Activated CD8-positive, alpha-beta memory T cell treated with anti-CD3 and anti-CD28 coated beads, Interleukin-2, amount 10 ng/mL, durations not matched to agents 7 days and 5 days (primary cell): ENCODE measurements around the gene ALDOC. TPM values are rescaled to one million over a fixed set of nuclear protein-coding genes. Genes with fewer than 3 reads are reported as not detected.
"Not testable (repeated sequence)": the region's sequence is repeated elsewhere in the genome, so short reads cannot be mapped to it uniquely, and the experiment has no call there.

Experiments
- ATAC-seq: fragments of 150-1000 bp; cut with Tn5 transposase; one replicate; pipeline ENCODE4 v1.10.0; 2021; ENCODE audit warnings: moderate library complexity
- CTCF ChIA-PET: fragments of 350-600 bp; sonication (Branson Sonifier 250); formaldehyde crosslinking; loops from one replicate; lab custom pipeline; 2021; ENCODE audit warnings: antibody characterized with exemption; lab: Charles Lee
- DNase-seq: peaks from one replicate; pipeline ENCODE4 v3.0.0-alpha.2; 2020
- H3K27ac Mint-ChIP-seq: one replicate; pipeline ENCODE4 v1.8.0; 2021; ENCODE audit warnings: mild to moderate bottlenecking, mixed read lengths
- H3K27me3 Mint-ChIP-seq: one replicate; pipeline ENCODE4 v1.8.0; 2021; ENCODE audit warnings: mixed read lengths
- H3K36me3 Mint-ChIP-seq: one replicate; pipeline ENCODE4 v1.8.0; 2021; ENCODE audit warnings: mild to moderate bottlenecking, mixed read lengths
- H3K4me1 Mint-ChIP-seq: one replicate; pipeline ENCODE4 v1.8.0; 2021; ENCODE audit warnings: mixed read lengths
- H3K4me3 Mint-ChIP-seq: one replicate; pipeline ENCODE4 v1.8.0; 2021; ENCODE audit warnings: mild to moderate bottlenecking, moderate library complexity, mixed read lengths
- H3K9me3 Mint-ChIP-seq: one replicate; pipeline ENCODE4 v1.8.0; 2022; ENCODE audit warnings: low read depth, mixed read lengths
- total RNA-seq, 2 experiments: library from RNA; stranded (reverse); gene quantifications; one replicate each; pipeline ENCODE4 v1.2.3, GENCODE V29; 2021

ALDOC gene
- total RNA-seq, 2 experiments from 2014 or later: 36.9 to 52.0 TPM

- CTCF ChIA-PET: interaction anchor here (0.9 to 5.4 kb wide), 6 partner anchors 21 to 67 kb away, joined by 3 to 28 read pairs (median 4); no protein-coding TSS in a partner anchor
- Mint-ChIP-seq H3K36me3 (peaks cover 49% of the 10 kb centered on the region), H3K9me3 (no peaks in the 10 kb centered on the region), H3K4me1 (peaks cover 54% of the 10 kb centered on the region), H3K27me3 (no peaks in the 10 kb centered on the region), H3K27ac (peak overlapping the region; percentile 83), H3K4me3 (no peak overlapping the region)
- ATAC-seq: no peak
- DNase-seq: no peak
Observed at GRCh38 chr17:28577466-28577824, 750 bp upstream of the ALDOC start.

- peak overlapping the region; percentile 81 for H3K4me3 Mint-ChIP-seq
- H3K4me1 Mint-ChIP-seq: peaks cover 63% of the 10 kb centered on the region
- H3K27me3 Mint-ChIP-seq, DNase-seq, H3K9me3 Mint-ChIP-seq, ATAC-seq: not testable (repeated sequence)
- H3K27ac Mint-ChIP-seq: peak overlapping the region; percentile 80
- H3K36me3 Mint-ChIP-seq: peaks cover 49% of the 10 kb centered on the region
- CTCF ChIA-PET: interaction anchor here (1.3 to 5.4 kb wide), 4 partner anchors 27 to 68 kb away, joined by 4 to 28 read pairs (median 8); no protein-coding TSS in a partner anchor
Observed at GRCh38 chr17:28576016-28576415, 679 bp downstream of the ALDOC start.

GRCh38 chr17:28575126-28575795, 1.4 kb downstream of the ALDOC start:
- Mint-ChIP-seq H3K36me3 (peaks cover 45% of the 10 kb centered on the region), H3K4me3 (no peak overlapping the region), H3K4me1 (peaks cover 59% of the 10 kb centered on the region)

GRCh38 chr17:28574526-28574925, 2.2 kb downstream of the ALDOC start:
- H3K4me1 Mint-ChIP-seq: peaks cover 59% of the 10 kb centered on the region

More at GRCh38 chr17:28575126-28575795, 1.4 kb downstream of the ALDOC start:
- DNase-seq: no peak
- ATAC-seq: no peak
- Mint-ChIP-seq H3K27me3 (no peaks in the 10 kb centered on the region), H3K9me3 (no peaks in the 10 kb centered on the region), H3K27ac (no peak overlapping the region)
- CTCF ChIA-PET: interaction anchor here (0.6 to 5.4 kb wide), 6 partner anchors 9 to 139 kb away, joined by 3 to 28 read pairs (median 4); no protein-coding TSS in a partner anchor

GRCh38 chr17:28573966-28574480, 2.7 kb downstream of the ALDOC start:
- Mint-ChIP-seq H3K27ac (no peak overlapping the region), H3K4me3 (no peak overlapping the region), H3K27me3 (no peaks in the 10 kb centered on the region), H3K4me1 (peaks cover 56% of the 10 kb centered on the region), H3K9me3 (no peaks in the 10 kb centered on the region), H3K36me3 (peaks cover 39% of the 10 kb centered on the region)
- CTCF ChIA-PET: no interaction called here
- no peak for DNase-seq
- ATAC-seq: no peak

More at GRCh38 chr17:28574526-28574925, 2.2 kb downstream of the ALDOC start:
- no peak for DNase-seq
- ATAC-seq: no peak
- CTCF ChIA-PET: interaction anchor here (0.6 to 5.4 kb wide), 4 partner anchors 10 to 139 kb away, joined by 3 to 28 read pairs (median 3); no protein-coding TSS in a partner anchor
- no peaks in the 10 kb centered on the region for H3K9me3 Mint-ChIP-seq
- no peak overlapping the region for H3K27ac Mint-ChIP-seq
- peaks cover 42% of the 10 kb centered on the region for H3K36me3 Mint-ChIP-seq
- no peak overlapping the region for H3K4me3 Mint-ChIP-seq
- no peaks in the 10 kb centered on the region for H3K27me3 Mint-ChIP-seq

GRCh38 chr17:28573521-28573920, 3.2 kb downstream of the ALDOC start:
- CTCF ChIA-PET: no interaction called here
- ATAC-seq (no peak), DNase-seq (no peak)
- Mint-ChIP-seq H3K4me1 (peaks cover 53% of the 10 kb centered on the region), H3K27ac (no peak overlapping the region), H3K4me3 (no peak overlapping the region), H3K36me3 (peaks cover 36% of the 10 kb centered on the region), H3K27me3 (no peaks in the 10 kb centered on the region), H3K9me3 (no peaks in the 10 kb centered on the region)

- no peaks in the 10 kb centered on the region for H3K9me3 Mint-ChIP-seq
- peaks cover 51% of the 10 kb centered on the region for H3K4me1 Mint-ChIP-seq
- CTCF ChIA-PET: no interaction called here
- H3K36me3 Mint-ChIP-seq: peaks cover 35% of the 10 kb centered on the region
- ATAC-seq (no peak), DNase-seq (no peak)
- no peaks in the 10 kb centered on the region for H3K27me3 Mint-ChIP-seq
- no peak overlapping the region for H3K27ac Mint-ChIP-seq
- no peak overlapping the region for H3K4me3 Mint-ChIP-seq
Observed at GRCh38 chr17:28573040-28573380, 3.7 kb downstream of the ALDOC start.

- H3K27me3 Mint-ChIP-seq: no peaks in the 10 kb centered on the region
- H3K4me1 Mint-ChIP-seq: peaks cover 51% of the 10 kb centered on the region
- CTCF ChIA-PET: interaction anchor here (0.8 to 3.6 kb wide), 6 partner anchors 19 to 89 kb away, joined by 3 to 22 read pairs (median 6); partner anchors contain the start of genes BLTP2 and SDF2
- H3K36me3 Mint-ChIP-seq: peaks cover 34% of the 10 kb centered on the region
- peak overlapping the region; percentile 86 for H3K4me3 Mint-ChIP-seq
- no peaks in the 10 kb centered on the region for H3K9me3 Mint-ChIP-seq
- ATAC-seq: no peak
- DNase-seq: no peak
- no peak overlapping the region for H3K27ac Mint-ChIP-seq
Observed at GRCh38 chr17:28572259-28573039, 4.2 kb downstream of the ALDOC start.

GRCh38 chr17:28571361-28572122, 5.2 kb downstream of the ALDOC start, which contains the start of gene PIGS:
TSS of gene PIGS (minus strand) at chr17:28571524. CDS start at chr17:28571496, 28 bp downstream.
- Mint-ChIP-seq H3K4me3 (peak within 1 kb of the TSS; percentile 86), H3K36me3 (peaks cover 35% of the 10 kb centered on the region), H3K4me1 (peaks cover 51% of the 10 kb centered on the region), H3K27me3 (no peaks in the 10 kb centered on the region), H3K27ac (peak within 1 kb of the TSS; percentile 94), H3K9me3 (no peaks in the 10 kb centered on the region)
- ATAC-seq (peak; percentile 98), DNase-seq (peak; percentile 96)
- CTCF ChIA-PET: interaction anchor here (0.8 to 3.6 kb wide), 10 partner anchors 14 to 155 kb away, joined by 3 to 22 read pairs (median 4); partner anchors contain the start of genes BLTP2, SDF2 and TLCD1

- Mint-ChIP-seq H3K4me3 (peak overlapping the region; percentile 86), H3K4me1 (peaks cover 46% of the 10 kb centered on the region), H3K9me3 (no peaks in the 10 kb centered on the region), H3K36me3 (peaks cover 32% of the 10 kb centered on the region), H3K27me3 (no peaks in the 10 kb centered on the region), H3K27ac (peak overlapping the region; percentile 94)
- ATAC-seq (peak; percentile 55), DNase-seq (peak; percentile 70)
- CTCF ChIA-PET: interaction anchor here (1.0 to 3.6 kb wide), 8 partner anchors 9 to 156 kb away, joined by 3 to 22 read pairs (median 6); partner anchors contain the start of genes BLTP2 and TLCD1
Observed at GRCh38 chr17:28570716-28571360, 5.9 kb downstream of the ALDOC start.

GRCh38 chr17:28569446-28569845, 7.2 kb downstream of the ALDOC start:
- peak overlapping the region; percentile 86 for H3K4me3 Mint-ChIP-seq
- H3K9me3 Mint-ChIP-seq: no peaks in the 10 kb centered on the region
- H3K27ac Mint-ChIP-seq: peak overlapping the region; percentile 34
- H3K27me3 Mint-ChIP-seq: no peaks in the 10 kb centered on the region
- ATAC-seq: no peak
- no peak for DNase-seq
- CTCF ChIA-PET: interaction anchor here (0.7 to 3.6 kb wide), 6 partner anchors 8 to 212 kb away, joined by 3 to 22 read pairs (median 4); partner anchors contain the start of gene POLDIP2
- H3K36me3 Mint-ChIP-seq: peaks cover 29% of the 10 kb centered on the region
- H3K4me1 Mint-ChIP-seq: peaks cover 41% of the 10 kb centered on the region

- Mint-ChIP-seq H3K4me3 (no peak overlapping the region), H3K36me3 (peaks cover 34% of the 10 kb centered on the region), H3K9me3 (no peaks in the 10 kb centered on the region), H3K27ac (peak overlapping the region; percentile 43), H3K27me3 (no peaks in the 10 kb centered on the region), H3K4me1 (peaks cover 38% of the 10 kb centered on the region)
- DNase-seq: no peak
- CTCF ChIA-PET: interaction anchor here (1.1 kb wide), 1 partner anchor 18 kb away, joined by 4 read pairs; no protein-coding TSS in a partner anchor
- ATAC-seq: no peak
Observed at GRCh38 chr17:28567604-28568003, 9.1 kb downstream of the ALDOC start.
